OCI-LY1 (cell line): ENCODE measurements around the gene GOPC.

Experiments
- EZH2 ChIP-seq: fragments of 200-600 bp; sonication (generic), shearing (Covaris generic); IDR thresholded peaks from 2 replicates; pipeline ENCODE4 v1.8.0; 2017; ENCODE audit warnings: borderline replicate concordance, mixed run types, mild to moderate bottlenecking, antibody characterized with exemption, low read length, moderate library complexity, mixed read lengths
- TF ChIP-seq, protein P1 (sequence below): fragments of 200-600 bp; sonication (generic), shearing (Covaris generic); IDR thresholded peaks from 2 replicates; pipeline ENCODE4 v1.5.1; 2017; ENCODE audit warnings: mild to moderate bottlenecking, antibody characterized with exemption, low read length, moderate library complexity, mixed read lengths

GRCh38 chr6:117550078-117550600, 52.2 kb downstream of the GOPC start:
- TF ChIP-seq, protein P1, sequence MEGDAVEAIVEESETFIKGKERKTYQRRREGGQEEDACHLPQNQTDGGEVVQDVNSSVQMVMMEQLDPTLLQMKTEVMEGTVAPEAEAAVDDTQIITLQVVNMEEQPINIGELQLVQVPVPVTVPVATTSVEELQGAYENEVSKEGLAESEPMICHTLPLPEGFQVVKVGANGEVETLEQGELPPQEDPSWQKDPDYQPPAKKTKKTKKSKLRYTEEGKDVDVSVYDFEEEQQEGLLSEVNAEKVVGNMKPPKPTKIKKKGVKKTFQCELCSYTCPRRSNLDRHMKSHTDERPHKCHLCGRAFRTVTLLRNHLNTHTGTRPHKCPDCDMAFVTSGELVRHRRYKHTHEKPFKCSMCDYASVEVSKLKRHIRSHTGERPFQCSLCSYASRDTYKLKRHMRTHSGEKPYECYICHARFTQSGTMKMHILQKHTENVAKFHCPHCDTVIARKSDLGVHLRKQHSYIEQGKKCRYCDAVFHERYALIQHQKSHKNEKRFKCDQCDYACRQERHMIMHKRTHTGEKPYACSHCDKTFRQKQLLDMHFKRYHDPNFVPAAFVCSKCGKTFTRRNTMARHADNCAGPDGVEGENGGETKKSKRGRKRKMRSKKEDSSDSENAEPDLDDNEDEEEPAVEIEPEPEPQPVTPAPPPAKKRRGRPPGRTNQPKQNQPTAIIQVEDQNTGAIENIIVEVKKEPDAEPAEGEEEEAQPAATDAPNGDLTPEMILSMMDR: no peak
- no peak for TF ChIP-seq EZH2
